ENCODE measurements around the gene CROCC2. TPM values are rescaled to one million over a fixed set of nuclear protein-coding genes. Genes with fewer than 3 reads are reported as not detected.
A peak's percentile ranks its signal among the peaks of the same experiment; 100 is the strongest.

CROCC2 gene
- total and polyA plus RNA-seq, 2 of the 13 experiments (the other 11 are each of a cell fraction or from before 2014, with no cell fraction given) = not detected

DNA sequence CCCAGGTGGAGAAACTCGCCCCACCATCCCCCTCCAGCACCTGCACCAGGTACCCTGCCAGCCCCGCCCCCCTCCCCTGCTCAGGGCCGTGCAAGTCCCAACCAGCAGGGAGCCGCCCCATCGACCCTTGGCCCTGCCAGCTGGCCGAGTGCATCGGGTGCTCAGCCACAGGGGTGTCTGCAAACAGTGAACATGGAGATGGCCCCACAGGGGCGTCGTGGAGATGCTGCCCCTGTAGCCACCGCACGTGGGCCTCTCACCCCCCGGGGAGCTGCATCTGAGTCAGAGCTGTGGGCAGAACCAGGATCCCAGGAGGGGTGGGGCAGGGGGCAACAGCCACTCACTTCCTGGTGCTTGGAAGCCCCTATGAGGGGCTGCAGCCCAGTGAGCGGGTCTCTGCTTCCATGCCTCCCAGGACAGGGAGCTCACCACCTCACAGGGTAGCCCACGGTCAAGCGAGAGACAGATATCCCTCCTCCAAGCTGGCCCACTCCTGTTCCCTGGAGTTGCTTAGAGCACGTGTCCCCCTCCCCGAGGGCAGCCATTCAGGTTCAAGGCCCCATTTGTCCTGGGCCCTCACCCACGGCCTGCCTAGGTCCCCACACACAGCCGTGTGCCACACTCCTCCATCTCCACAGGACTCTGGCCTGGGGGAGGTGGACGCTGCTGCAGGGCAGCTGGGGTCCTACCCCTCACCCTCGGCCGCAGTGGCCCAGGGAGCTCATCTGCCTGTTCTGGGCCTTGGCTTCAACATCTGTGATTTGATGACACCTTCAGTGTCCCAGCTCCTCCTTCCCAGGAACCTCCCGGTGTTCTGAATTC is 9.1 kb upstream of the CROCC2 start (continued):
- TF ChIP-seq HDAC2 (CRISPR knock-in tag; IDR thresholded peaks at IDR 0.05) = peak; percentile 60
- no peak for TF ChIP-seq ZNF564 (CRISPR knock-in tag; IDR thresholded peaks at IDR 0.05)
- peak; percentile 25; the same call in 1 of the 2 replicates for TF ChIP-seq ZNF331 (CRISPR knock-in tag; IDR thresholded peaks at IDR 0.05)
- TF ChIP-seq DMAP1 (CRISPR knock-in tag; IDR thresholded peaks at IDR 0.05) = no peak
- peak; percentile 70; the same call in 1 of the 2 replicates for TF ChIP-seq ZBTB7B (CRISPR knock-in tag; IDR thresholded peaks at IDR 0.05)
- TF ChIP-seq IKZF1 (IDR thresholded peaks at IDR 0.05) = no peak
- no peak for TF ChIP-seq MAFF (IDR thresholded peaks at IDR 0.05; ENCODE audit: low read depth, low read length)
- TF ChIP-seq, protein P1, sequence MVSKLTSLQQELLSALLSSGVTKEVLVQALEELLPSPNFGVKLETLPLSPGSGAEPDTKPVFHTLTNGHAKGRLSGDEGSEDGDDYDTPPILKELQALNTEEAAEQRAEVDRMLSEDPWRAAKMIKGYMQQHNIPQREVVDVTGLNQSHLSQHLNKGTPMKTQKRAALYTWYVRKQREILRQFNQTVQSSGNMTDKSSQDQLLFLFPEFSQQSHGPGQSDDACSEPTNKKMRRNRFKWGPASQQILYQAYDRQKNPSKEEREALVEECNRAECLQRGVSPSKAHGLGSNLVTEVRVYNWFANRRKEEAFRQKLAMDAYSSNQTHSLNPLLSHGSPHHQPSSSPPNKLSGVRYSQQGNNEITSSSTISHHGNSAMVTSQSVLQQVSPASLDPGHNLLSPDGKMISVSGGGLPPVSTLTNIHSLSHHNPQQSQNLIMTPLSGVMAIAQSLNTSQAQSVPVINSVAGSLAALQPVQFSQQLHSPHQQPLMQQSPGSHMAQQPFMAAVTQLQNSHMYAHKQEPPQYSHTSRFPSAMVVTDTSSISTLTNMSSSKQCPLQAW (CRISPR knock-in tag; IDR thresholded peaks at IDR 0.05) = peak; percentile 72
- TF ChIP-seq, protein P2, sequence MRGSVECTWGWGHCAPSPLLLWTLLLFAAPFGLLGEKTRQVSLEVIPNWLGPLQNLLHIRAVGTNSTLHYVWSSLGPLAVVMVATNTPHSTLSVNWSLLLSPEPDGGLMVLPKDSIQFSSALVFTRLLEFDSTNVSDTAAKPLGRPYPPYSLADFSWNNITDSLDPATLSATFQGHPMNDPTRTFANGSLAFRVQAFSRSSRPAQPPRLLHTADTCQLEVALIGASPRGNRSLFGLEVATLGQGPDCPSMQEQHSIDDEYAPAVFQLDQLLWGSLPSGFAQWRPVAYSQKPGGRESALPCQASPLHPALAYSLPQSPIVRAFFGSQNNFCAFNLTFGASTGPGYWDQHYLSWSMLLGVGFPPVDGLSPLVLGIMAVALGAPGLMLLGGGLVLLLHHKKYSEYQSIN (CRISPR knock-in tag; IDR thresholded peaks at IDR 0.05; ENCODE audit: borderline replicate concordance) = no peak
- peak; percentile 64 for TF ChIP-seq RXRA (CRISPR knock-in tag; IDR thresholded peaks at IDR 0.05)
- no peak for TF ChIP-seq KLF11 (CRISPR knock-in tag; IDR thresholded peaks at IDR 0.05)
- TF ChIP-seq ZNF556 (CRISPR knock-in tag; IDR thresholded peaks at IDR 0.05; ENCODE audit: borderline replicate concordance) = peak; percentile 58; the same call in 1 of the 2 replicates
- TF ChIP-seq SP2 (CRISPR knock-in tag; IDR thresholded peaks at IDR 0.05) = no peak
- TF ChIP-seq, protein P3, sequence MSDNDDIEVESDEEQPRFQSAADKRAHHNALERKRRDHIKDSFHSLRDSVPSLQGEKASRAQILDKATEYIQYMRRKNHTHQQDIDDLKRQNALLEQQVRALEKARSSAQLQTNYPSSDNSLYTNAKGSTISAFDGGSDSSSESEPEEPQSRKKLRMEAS (IDR thresholded peaks at IDR 0.05) = peak; percentile 98
- TF ChIP-seq NFE2L2 (IDR thresholded peaks at IDR 0.05; ENCODE audit: low read length) = no peak
- no peak for TF ChIP-seq GTF2F1 (IDR thresholded peaks at IDR 0.05; ENCODE audit: low read length)
- TF ChIP-seq HNRNPLL (IDR thresholded peaks at IDR 0.05; ENCODE audit: low read depth, low read length, poor library complexity, severe bottlenecking) = peak; percentile 16
- TF ChIP-seq, protein P4, sequence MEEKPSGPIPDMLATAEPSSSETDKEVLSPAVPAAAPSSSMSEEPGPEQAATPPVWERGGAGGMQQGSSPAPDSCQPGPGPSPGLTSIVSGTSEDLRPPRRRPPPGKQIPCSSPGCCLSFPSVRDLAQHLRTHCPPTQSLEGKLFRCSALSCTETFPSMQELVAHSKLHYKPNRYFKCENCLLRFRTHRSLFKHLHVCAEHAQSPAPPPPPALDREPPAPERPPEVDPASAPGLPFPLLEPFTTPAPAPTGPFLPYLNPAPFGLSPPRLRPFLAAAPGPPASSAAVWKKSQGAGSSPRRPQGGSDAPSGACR (CRISPR knock-in tag; IDR thresholded peaks at IDR 0.05) = peak; percentile 85; the same call in 1 of the 2 replicates
- no peak; the same call in 1 of the 2 replicates for TF ChIP-seq ZNF761 (CRISPR knock-in tag; conservative IDR thresholded peaks at IDR 0.05)
- TF ChIP-seq ZNF543 (CRISPR knock-in tag; IDR thresholded peaks at IDR 0.05) = no peak
- no peak for TF ChIP-seq RFXAP (CRISPR knock-in tag; IDR thresholded peaks at IDR 0.05; ENCODE audit: borderline replicate concordance)
- peak in 1 of 2 experiments; percentile 43; a peak in 1 of 4 replicates for TF ChIP-seq KLF16 (CRISPR knock-in tag; IDR thresholded peaks at IDR 0.05)
- no peak for TF ChIP-seq ADNP (CRISPR knock-in tag; IDR thresholded peaks at IDR 0.05)
- TF ChIP-seq, protein P5, sequence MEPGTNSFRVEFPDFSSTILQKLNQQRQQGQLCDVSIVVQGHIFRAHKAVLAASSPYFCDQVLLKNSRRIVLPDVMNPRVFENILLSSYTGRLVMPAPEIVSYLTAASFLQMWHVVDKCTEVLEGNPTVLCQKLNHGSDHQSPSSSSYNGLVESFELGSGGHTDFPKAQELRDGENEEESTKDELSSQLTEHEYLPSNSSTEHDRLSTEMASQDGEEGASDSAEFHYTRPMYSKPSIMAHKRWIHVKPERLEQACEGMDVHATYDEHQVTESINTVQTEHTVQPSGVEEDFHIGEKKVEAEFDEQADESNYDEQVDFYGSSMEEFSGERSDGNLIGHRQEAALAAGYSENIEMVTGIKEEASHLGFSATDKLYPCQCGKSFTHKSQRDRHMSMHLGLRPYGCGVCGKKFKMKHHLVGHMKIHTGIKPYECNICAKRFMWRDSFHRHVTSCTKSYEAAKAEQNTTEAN (CRISPR knock-in tag; conservative IDR thresholded peaks at IDR 0.05) = no peak
- no peak for TF ChIP-seq PAF1 (CRISPR knock-in tag; IDR thresholded peaks at IDR 0.05)
- TF ChIP-seq, protein P6, sequence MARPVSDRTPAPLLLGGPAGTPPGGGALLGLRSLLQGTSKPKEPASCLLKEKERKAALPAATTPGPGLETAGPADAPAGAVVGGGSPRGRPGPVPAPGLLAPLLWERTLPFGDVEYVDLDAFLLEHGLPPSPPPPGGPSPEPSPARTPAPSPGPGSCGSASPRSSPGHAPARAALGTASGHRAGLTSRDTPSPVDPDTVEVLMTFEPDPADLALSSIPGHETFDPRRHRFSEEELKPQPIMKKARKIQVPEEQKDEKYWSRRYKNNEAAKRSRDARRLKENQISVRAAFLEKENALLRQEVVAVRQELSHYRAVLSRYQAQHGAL (CRISPR knock-in tag; IDR thresholded peaks at IDR 0.05; ENCODE audit: not compliant biosample characterization) = no peak

All from HepG2 (cell line).